Epithelial cell of esophagus (primary cell): Measurements from ENCODE around the gene TPT1.
"Not testable (repeated sequence)": the region's sequence is repeated elsewhere in the genome, so short reads cannot be mapped to it uniquely, and the experiment has no call there.

ENCODE experiments used
- DNase-seq: peaks from one replicate; pipeline ENCODE4 v3.0.0; 2010; ENCODE audit warnings: low read depth
- H3K4me3 ChIP-seq: 2 replicates; pipeline ENCODE4 v1.5.1; 2011; ENCODE audit warnings: mild to moderate bottlenecking, low read length, control low read depth
- TF ChIP-seq, protein P1 (sequence below): IDR thresholded peaks from 2 replicates; pipeline ENCODE4 v1.5.1; 2011; ENCODE audit warnings: low read depth, mild to moderate bottlenecking, low read length, control low read depth, inconsistent platforms; ENCODE audit not compliant: insufficient read depth; ENCODE audit errors: missing control alignments

The TPT1 gene

DNA sequence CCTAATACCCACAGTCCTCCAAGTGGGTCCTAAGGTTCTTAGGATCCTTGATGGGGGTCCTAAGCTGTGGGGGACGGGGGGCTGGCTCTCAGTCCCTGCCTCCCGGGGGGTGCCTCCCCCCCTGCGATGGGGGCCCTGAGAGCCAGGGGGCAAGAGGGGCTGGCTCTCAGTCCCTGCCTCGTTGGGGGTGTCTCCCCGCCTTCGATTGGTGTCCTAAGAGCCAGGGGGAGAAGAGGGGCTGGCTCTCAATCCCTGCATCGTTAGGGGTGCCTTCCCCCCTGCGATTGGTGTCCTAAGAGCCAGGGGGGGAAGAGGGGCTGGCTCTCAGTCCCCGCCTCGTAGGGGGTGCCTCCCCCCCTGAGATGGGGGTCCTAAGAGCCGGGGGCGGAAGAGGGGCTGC, 40.2 kb upstream of the TPT1 start:
- DNase-seq = no peak
- no peak overlapping the region for H3K4me3 ChIP-seq
- TF ChIP-seq, protein P1, sequence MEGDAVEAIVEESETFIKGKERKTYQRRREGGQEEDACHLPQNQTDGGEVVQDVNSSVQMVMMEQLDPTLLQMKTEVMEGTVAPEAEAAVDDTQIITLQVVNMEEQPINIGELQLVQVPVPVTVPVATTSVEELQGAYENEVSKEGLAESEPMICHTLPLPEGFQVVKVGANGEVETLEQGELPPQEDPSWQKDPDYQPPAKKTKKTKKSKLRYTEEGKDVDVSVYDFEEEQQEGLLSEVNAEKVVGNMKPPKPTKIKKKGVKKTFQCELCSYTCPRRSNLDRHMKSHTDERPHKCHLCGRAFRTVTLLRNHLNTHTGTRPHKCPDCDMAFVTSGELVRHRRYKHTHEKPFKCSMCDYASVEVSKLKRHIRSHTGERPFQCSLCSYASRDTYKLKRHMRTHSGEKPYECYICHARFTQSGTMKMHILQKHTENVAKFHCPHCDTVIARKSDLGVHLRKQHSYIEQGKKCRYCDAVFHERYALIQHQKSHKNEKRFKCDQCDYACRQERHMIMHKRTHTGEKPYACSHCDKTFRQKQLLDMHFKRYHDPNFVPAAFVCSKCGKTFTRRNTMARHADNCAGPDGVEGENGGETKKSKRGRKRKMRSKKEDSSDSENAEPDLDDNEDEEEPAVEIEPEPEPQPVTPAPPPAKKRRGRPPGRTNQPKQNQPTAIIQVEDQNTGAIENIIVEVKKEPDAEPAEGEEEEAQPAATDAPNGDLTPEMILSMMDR = no peak

DNA sequence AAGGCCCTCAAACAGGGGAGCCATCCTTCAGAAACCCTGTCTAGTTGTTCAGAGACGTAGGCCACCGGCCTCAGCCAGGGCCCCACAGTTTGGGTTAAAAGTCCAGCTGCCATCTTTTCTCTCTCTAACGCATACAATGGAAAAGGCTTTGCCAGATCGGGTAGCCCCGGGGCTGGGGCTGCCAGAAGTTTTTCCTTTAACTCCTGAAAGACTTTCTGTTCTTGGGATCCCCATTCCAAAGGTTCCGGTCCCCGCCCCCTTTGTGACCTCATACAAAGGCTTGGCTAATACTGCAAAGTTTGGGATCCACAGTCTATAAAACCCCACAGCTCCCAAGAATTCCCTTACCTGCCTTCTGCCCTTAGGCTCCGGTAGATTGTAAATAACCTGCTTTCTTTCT, 39.7 kb upstream of the TPT1 start:
- DNase-seq = not testable (repeated sequence)

DNA sequence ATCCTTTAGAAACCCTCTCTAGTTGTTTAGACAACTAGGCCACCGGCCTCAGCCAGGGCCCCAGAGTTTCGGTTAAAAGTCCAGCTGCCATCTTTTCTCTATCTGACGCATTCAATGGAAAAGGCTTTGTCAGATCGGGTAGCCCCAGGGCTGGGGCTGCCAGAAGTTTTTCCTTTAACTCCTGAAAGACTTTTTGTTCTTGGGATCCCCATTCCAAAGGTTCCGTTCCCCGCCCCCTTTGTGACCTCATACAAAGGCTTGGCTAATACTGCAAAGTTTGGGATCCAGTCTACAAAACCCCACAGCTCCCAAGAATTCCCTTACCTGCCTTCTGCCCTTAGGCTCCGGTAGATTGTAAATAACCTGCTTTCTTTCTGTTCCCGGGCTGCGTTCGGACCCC, 38.5 kb upstream of the TPT1 start:
- DNase-seq = peak; percentile 23
- not testable (repeated sequence) for H3K4me3 ChIP-seq

More for the DNA sequence above, 39.7 kb upstream of the TPT1 start:
- not testable (repeated sequence) for H3K4me3 ChIP-seq

DNA sequence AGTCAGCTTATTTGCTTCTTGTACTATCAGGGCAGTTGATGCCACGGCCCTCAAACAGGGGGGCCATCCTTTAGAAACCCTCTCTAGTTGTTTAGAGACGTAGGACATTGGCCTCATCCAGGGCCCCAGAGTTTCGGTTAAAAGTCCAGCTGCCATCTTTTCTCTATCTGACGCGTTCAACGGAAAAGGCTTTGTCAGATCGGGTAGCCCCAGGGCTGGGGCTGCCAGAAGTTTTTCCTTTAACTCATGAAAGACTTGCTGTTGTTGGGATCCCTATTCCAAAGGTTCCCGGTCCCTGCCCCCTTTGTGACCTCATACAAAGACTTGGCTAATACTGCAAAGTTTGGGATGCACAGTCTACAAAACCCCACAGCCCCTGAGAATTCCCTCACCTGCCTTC, 37.8 kb upstream of the TPT1 start:
- H3K4me3 ChIP-seq, DNase-seq: not testable (repeated sequence)

DNA sequence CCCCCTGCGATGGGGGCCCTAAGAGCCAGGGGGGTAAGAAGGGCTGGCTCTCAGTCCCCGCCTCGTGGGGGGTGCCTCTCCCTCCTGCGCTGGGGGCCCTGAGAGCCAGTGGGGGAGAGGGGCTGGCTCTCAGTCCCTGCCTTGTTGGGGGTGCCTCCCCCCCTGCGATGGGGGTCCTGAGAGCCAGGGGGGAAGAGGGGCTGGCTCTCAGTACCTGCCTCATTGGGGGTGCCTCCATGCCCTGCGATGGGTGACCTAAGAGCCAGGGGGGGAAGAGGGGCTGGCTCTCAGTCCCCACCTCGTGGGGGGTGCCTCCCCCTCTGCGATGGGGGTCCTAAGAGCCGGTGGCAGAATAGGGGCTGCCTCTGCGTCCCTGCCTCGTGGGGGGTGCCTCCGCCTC, 36.3 kb upstream of the TPT1 start:
- not testable (repeated sequence) for DNase-seq, H3K4me3 ChIP-seq

DNA sequence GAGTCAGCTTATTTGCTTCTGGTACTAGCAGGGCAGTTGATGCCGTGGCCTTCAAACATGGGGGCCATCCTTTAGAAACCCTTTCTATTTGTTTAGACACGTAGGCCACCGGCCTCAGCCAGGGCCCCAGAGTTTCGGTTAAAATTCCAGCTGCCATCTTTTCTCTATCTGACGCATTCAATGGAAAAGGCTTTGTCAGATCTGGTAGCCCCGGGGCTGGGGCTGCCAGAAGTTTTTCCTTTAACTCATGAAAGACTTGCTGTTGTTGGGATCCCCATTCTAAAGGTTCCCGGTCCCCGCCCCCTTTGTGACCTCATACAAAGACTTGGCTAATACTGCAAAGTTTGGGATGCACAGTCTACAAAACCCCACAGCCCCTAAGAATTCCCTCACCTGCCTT, 35.7 kb upstream of the TPT1 start:
- DNase-seq = peak; percentile 21
- H3K4me3 ChIP-seq = not testable (repeated sequence)

DNA sequence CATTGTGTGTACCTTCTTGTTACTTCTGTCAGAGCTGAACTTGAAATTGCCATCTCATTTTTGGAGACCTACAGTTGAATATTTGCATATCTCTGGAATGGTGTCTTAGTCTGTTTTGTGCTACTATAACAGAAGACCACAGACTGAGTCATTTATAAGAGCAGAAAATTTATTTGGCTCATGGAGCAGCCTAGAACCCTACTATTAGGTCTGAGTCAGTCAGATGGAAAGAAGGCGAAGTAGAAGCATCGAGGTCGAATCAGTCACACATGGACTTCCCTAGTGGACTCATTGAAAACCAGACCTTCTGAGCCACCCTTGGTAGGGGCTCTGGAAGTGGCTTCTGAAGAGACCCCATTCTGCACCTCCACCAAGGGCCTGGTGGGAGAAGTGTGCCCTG, 33.9 kb upstream of the TPT1 start:
- TF ChIP-seq, protein P1 = no peak
- no peak overlapping the region for H3K4me3 ChIP-seq
- no peak for DNase-seq

DNA sequence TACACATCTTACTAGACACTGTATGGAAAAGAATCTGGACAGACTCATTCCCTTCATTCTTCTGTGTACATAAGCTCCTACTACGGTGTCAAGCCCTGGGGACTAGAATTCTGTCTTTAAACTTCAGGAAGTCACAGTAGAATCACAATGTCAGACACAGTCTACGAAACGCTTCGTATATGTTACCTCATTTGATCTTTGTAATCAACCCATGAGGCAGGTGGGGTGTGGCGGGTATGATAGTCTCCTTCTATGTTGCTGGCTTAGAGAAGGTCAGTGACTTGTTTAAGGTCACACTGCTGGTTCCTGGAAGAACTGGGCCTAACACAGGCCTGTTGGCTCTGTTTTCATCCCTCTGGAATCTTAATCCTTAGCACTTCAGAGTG, 32.2 kb upstream of the TPT1 start:
- no peak for DNase-seq
- TF ChIP-seq, protein P1 = no peak

DNA sequence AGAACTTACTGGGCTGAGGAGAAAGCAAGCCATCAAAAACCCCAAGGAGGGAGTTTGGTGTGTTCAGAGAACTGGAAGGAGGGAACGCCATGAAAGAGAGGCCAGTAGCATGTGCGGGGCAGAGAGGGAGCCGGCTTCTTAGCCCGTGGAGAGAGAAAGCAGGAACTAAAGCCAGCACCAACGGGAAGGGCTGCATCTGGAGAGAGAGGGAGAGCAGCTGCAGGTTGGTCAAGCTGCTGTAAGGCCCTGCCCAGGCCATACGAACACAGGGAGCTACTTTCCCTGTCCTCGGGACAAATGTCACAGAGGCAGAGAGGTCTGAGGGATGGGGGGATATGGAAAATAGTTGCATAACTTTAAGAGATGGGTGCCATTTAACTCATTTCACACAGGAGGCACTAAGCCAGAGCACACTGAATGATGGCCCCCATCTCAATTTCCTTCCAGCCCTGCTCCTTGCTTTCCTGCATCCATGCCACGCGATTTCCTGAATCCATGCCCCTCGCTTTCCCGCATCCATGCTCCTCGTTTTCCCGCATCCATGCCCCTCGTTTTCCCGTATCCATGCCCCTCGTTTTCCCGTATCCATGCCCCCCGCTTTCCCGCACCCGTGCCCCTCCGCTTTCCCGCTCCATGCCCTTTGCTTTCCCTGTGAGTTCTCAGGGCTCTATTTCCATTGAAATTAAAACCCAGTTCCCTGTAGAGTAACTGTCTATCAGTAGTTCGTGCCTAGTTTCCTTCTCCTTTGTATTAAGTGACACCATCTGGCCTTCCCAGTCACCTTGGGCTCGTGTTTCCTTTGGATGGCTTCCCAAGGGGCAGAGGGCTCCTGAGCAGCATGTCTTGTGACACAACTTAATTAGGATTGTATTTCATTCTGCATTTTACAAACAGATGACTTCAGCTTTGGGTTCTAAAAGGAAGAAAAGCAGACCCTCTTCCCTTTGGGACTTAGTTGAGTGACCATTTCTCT, 31.5 kb upstream of the TPT1 start:
- TF ChIP-seq, protein P1 = no peak
- no peak overlapping the region for H3K4me3 ChIP-seq
- no peak for DNase-seq

More for the DNA sequence above, 32.2 kb upstream of the TPT1 start:
- H3K4me3 ChIP-seq = no peak overlapping the region
